Thoracic aorta (tissue), 2 donors: ENCODE results near the gene GTF2H1. TPM values are rescaled to one million over a fixed set of nuclear protein-coding genes. Genes with fewer than 3 reads are reported as not detected.

Experiments used
- ATAC-seq: fragments of 150-250 bp; one replicate; pipeline ENCODE4 v1.8.0; 2017; ENCODE audit warnings: low read depth; ENCODE audit not compliant: insufficient number of reproducible peaks, low FRiP score
- DNase-seq: peaks from one replicate; pipeline ENCODE4 v3.0.0-alpha.2; 2020; ENCODE audit warnings: low spot score
- H3K27ac ChIP-seq, 2 donors: fragments of 200-600 bp; sonication (generic); 1 replicate in 1 of 2; 2 replicates in 1 of 2; pipeline ENCODE4 v1.5.1; 2016; ENCODE audit warnings: mild to moderate bottlenecking in 2 of 2, moderate library complexity in 2 of 2
- H3K27me3 ChIP-seq: fragments of 200-600 bp; sonication (generic); replicated peaks from 2 replicates; pipeline ENCODE4 v1.6.0; 2016; ENCODE audit warnings: mild to moderate bottlenecking; ENCODE audit not compliant: insufficient read depth
- H3K36me3 ChIP-seq: fragments of 200-600 bp; sonication (generic); one replicate; pipeline ENCODE4 v1.5.1; 2016
- H3K4me1 ChIP-seq, 2 donors: fragments of 200-600 bp; sonication (generic); 1 replicate in 1 of 2; 2 replicates in 1 of 2; pipeline versions ENCODE4 v1.5.1 to v1.6.0; 2016; ENCODE audit warnings: low read depth in 2 of 2, mild to moderate bottlenecking in 1 of 2; ENCODE audit not compliant: control insufficient read depth in 1 of 2
- H3K4me3 ChIP-seq: fragments of 200-600 bp; sonication (generic); 2 replicates; pipeline ENCODE4 v1.5.1; 2016; ENCODE audit warnings: mild to moderate bottlenecking
- H3K9me3 ChIP-seq: fragments of 200-600 bp; sonication (generic); 2 replicates; pipeline ENCODE4 v1.5.1; 2016
- CTCF ChIP-seq: fragments of 200-600 bp; sonication (generic); IDR thresholded peaks from one replicate; pipeline ENCODE4 v1.5.1; 2019; ENCODE audit warnings: antibody characterized with exemption
- total RNA-seq, 2 donors: library from RNA; depleted of rRNA; stranded (reverse); fragments of >200 nt; gene quantifications; one replicate each; pipeline versions ENCODE4 v1.1.0 to v1.2.3, GENCODE V29; 2016

GTF2H1 gene
- total RNA-seq, 2 donors from 2014 or later: 32.9 to 58.1 TPM

GRCh38 chr11:18383388-18384156 lies 61.2 kb downstream of the GTF2H1 start:
- TF ChIP-seq CTCF: no peak
- DNase-seq (peak; percentile 90), ATAC-seq (peak; percentile 99)
- Histone ChIP-seq H3K27ac (peak overlapping the region; percentile 93 to 97), H3K4me1 (peaks cover 25 to 32% of the 10 kb centered on the region in 2 donors), H3K4me3 (peak overlapping the region; percentile 22), H3K9me3 (no peaks in the 10 kb centered on the region), H3K36me3 (no peaks in the 10 kb centered on the region), H3K27me3 (no peaks in the 10 kb centered on the region)

- Histone ChIP-seq H3K4me3 (peak overlapping the region; percentile 22), H3K27ac (peak overlapping the region; percentile 93 to 97), H3K36me3 (no peaks in the 10 kb centered on the region), H3K27me3 (no peaks in the 10 kb centered on the region), H3K9me3 (no peaks in the 10 kb centered on the region), H3K4me1 (peaks cover 25 to 32% of the 10 kb centered on the region in 2 donors)
- TF ChIP-seq CTCF: no peak
- peak; percentile 61 for ATAC-seq
- DNase-seq: peak; percentile 19
Measured at GRCh38 chr11:18384157-18384641, 61.8 kb downstream of the GTF2H1 start.

GRCh38 chr11:18390088-18390487 lies 67.7 kb downstream of the GTF2H1 start:
- DNase-seq: no peak

DNA sequence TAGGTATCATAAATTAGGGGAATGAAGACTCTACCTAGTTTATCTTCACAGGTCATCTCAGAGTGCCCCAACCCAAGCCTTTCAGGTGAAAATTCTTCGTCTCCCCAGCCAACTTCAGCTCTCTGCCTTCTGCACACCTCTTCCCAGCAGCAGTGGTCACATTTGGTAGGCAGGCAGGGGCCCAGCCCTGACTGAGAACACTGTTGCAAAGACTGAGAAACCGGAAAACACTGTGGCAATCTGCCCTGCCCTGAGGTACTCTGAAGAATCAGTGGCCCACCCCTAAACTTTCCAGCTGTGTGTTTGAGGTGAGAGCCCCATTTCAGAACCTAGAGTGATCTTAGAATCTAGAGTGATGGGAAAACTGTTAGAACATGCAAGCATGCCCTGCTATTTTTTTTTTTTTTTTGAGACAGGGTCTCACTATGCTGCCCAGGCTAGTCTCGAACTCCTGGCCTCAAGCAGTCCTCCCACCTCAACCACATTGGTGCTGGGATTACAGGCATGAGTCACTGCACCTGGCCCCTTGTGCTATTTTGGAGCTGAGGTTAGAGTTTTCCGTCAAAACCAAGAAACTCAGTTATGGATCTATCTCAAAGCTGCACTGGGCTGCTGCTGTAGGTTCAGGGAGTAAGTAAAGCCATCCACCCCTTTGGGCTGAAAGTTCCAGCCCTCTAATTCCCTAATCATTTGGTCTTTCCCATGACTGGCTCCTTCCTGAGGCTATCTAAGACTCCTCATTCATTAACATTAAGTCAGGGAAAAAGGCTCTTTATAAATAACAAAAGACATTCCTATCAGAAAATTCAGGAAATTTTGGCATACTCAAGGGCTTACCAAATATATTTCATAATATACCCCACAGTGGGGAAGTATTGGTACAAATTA lies 70.3 kb downstream of the GTF2H1 start:
- no peak overlapping the region for H3K4me3 ChIP-seq

More at GRCh38 chr11:18390088-18390487, 67.7 kb downstream of the GTF2H1 start:
- Histone ChIP-seq H3K27me3 (no peaks in the 10 kb centered on the region), H3K4me3 (no peak overlapping the region), H3K9me3 (no peaks in the 10 kb centered on the region), H3K4me1 (peaks cover 7 to 20% of the 10 kb centered on the region in 2 donors), H3K36me3 (no peaks in the 10 kb centered on the region), H3K27ac (no peak overlapping the region)
- no peak for TF ChIP-seq CTCF
- ATAC-seq: no peak

More for the DNA sequence above, 70.3 kb downstream of the GTF2H1 start:
- H3K27ac ChIP-seq: peak overlapping the region; percentile 94 to 99
- peaks cover 7% of the 10 kb centered on the region for H3K36me3 ChIP-seq
- H3K4me1 ChIP-seq: peaks cover 18 to 28% of the 10 kb centered on the region in 2 donors
- no peak for TF ChIP-seq CTCF
- no peaks in the 10 kb centered on the region for H3K27me3 ChIP-seq
- no peaks in the 10 kb centered on the region for H3K9me3 ChIP-seq
- no peak for ATAC-seq
- DNase-seq: no peak
